Activated CD4-positive, alpha-beta T cell treated with anti-CD3 and anti-CD28 coated beads for 24 hours (primary cell): Measurements from ENCODE around the gene RNF144A.

Experiments
- DNase-seq, 2 donors: peaks; one replicate each; pipeline ENCODE4 v3.0.0-alpha.2; 2020; ENCODE audit warnings: low read depth in 2 of 2

RNF144A gene

DNA sequence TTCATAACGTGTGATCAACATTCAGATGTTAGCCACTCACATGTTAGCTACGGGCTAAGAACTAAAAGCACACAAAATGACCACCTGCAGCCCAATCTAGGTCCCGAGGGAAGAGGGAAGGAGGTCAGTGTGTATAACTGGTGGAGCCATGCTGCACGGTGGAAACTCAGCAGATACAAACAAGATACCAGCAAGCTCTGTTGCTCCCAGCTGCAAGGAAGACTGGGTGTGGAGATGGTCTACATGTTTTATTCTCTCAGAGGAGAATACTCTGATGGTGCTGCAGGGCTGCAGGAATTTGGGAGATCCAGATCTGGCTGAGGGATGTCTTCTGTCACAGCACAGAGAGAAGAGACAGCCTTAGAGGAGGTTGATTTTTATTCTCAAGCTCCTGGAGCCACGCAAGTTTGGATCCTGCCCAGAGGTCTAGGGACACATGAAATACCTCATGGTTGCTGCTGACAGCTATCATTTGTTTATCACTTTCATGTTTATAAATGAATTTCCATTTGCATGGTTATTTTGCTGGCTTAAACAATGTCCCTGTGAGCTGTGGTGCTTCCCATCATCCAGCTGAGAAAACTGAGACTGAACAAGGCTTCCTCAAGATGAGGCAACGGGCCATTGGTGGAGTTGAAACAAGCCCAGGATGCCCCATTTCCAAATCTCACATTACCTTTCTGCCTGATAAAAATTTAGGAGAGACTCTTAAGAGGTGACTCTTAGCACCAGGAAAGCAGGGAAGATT, 30.9 kb downstream of the RNF144A start:
- no peak for DNase-seq

DNA sequence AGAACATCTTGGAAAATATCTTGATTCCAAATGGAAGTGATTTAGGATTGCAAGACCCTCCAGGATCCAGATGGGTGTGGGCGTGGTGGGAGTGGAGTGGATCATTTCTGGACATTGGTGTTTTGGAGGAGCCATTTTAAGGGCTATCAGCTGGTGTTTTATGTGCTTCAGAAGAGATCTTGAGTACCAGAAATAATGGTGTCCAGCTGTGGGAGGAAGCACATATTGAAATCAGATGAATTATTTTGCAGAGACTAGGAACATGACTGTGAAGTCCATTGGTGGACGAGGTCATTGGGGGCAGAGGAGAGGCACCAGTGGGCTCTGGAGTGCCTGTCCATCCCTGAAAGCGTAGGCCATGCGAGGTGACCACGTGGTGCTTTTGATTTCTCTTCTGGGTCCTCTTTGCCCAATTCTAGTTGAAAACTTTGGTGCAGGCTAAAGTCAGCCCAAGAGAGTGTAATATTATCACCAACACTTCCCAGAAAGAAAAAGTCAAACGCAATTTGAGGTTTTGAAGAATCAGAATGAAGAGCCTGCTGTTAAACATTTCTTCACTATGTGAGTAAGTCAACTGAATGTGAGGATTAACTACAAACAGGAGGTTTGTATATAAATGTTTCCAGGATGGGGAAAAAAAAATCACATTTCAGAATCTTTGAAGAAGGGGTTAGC, 31.6 kb downstream of the RNF144A start:
- DNase-seq, result no peak

DNA sequence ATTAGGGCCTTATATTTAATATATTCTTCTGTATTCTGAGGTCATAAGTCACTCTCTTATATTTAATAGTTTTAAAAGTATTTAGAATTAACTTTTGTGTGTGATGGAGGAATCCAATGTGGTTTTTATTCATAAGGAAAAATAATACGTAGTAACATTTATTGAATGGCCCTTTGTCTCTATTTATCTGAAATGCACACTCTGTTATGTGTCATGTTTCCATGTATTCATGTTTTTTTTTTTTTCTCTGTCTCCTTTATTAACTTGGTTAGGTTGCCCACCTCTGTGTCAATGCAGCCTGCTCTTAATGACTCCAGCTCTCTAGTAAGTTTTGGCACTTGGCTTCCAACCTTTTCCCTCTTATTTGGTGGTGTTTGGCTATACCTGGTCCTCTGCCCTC, 33.8 kb downstream of the RNF144A start:
- no peak for DNase-seq

DNA sequence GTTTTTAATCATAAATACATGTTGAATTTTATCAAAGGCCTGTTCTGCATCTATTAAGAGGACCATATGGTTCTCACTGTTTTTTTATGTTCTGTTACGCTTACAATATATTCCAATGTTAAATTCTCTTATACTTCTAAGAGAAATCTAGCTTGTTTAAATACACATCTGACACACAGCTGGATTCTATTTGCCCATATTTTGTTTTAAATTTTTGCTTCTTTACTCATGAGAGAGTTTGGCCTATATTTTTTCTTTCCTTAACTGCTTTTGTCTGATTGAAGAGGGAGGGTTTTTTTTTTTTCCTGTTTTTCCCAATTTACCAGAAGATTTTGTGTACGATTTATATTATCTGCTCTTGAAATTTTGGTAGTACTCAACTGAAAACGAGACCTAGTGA, 34.9 kb downstream of the RNF144A start:
- DNase-seq, result no peak

DNA sequence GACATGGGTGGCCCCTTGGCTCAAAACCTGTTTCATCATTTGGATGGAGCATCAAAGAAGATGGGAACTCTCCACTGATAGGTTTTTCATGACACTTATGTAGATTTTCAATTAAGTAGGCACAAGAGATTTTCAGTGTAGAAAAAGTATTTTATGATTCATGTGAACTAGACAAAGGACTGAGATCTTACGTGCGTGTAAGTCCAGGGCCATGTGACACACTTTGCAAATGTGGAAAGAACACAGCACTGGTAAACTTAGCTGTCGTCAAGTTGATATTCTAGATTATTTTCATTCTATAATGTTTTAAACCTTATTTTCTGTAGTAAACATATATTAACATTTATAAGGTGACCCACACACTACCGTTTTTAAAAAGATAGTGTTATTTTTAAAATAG, 37.4 kb downstream of the RNF144A start:
- no peak for DNase-seq

DNA sequence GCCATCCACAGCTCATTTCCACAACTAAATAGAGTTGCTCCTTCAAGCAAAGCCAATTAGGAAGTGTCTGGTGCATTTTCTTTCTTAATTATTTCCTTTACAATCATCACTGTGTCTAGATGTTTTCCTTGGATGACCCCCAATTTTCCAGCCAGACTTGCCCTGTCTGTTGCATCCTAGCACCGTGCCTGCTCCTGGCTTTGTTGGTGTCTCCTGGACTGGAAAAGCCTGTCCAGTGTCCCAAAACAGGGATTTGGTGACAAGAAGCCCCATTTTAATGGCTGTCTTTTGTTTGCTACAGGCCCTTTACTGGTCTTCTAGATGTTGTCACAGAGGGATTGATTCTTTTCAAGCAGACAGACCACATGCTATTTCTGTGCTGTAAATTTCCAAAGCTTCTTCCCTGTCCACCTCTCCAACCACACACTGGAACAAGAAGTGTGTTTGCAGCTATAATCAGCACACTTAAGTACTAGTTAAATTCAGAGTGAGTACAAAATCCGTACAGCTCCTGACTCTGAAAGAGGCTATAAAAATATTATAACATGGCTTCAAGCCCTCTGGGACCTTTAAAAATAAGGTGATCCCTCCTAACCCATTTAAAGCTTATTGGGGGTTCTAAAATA, 38.4 kb downstream of the RNF144A start:
- DNase-seq, result no peak

DNA sequence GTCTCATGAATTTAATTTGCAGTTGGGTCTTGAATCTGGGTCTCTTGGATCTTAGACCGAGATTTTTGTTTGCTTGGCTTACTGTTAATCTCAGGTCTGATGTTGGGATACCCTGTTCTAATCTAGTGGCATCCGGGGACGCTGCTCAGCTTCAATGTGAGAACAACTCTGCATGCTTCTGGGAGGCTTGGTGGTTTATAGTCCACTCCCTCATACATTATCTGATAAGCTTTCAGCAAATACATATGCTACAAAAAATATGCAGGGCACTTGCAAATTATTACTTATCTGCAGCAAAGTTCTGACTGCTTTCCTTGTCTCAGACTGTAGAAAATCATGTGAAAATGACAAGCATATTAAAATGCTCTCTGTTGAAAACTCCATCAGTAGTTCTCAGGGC, 39.4 kb downstream of the RNF144A start:
- no peak for DNase-seq

DNA sequence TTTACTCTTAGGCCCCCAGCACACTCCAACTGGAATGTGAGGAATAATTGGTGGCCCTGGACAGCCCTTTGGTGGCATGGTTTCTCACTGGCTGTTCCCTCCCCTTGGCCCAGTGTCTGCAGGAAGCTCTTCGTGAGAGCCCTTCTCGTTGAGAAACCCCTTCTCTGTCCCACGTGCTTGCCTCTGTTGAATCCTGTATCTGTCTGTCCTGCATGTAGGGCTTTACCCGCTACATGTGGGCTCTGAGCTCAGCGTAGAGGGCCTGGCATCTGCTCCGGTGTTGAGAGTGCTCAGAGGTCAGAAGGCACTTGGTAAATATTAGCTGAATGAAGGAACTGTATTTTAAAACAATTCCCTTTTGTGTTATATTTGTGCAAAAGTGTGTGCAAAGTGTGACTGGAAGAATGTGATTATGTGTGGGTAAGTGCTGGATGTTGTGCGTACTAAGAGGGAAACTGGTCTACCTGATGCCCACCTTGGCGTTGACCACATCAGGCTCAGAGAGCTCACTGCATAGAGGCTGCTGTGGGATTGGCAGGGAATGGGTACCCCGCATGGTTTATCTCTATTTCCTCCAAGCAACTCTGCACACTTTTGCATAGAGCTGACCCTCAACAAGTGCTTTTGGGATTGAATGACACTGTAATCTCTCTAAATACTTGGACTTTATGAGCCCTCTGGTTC, 40.0 kb downstream of the RNF144A start:
- DNase-seq, result no peak

DNA sequence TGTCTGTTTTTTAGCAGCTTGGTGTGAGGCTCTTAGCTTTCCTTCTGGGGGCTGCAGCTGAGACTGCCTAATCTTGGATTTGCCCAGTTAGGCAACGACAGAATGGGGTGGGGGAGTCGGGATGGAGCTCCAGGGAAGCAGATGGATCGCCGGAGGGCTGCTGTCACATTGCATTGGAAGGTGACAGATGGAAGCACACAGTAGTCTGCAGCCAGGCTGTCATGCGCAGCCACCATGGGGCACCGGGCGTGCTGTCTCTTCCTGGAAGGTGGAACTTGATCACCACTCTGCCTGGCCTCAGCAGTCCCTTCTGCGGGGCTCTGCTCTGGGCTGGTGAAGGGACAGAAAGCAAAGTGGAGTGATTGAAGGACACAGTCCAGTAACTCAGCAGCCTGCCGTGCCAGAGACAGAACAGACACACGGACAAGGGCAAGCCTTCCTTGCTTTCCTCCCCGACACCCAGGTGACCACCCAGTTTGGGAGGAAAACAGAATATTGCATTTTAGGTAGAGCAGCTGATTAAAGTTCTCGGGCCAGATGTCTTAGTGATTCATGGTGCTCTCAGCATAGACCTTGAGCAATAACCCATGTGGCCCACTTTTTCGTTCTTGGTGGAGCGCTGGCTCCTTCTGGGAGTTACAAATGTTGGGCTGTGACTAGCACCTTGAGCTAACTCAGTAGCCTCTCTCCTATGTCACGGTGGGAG, 40.9 kb downstream of the RNF144A start:
- no peak for DNase-seq

DNA sequence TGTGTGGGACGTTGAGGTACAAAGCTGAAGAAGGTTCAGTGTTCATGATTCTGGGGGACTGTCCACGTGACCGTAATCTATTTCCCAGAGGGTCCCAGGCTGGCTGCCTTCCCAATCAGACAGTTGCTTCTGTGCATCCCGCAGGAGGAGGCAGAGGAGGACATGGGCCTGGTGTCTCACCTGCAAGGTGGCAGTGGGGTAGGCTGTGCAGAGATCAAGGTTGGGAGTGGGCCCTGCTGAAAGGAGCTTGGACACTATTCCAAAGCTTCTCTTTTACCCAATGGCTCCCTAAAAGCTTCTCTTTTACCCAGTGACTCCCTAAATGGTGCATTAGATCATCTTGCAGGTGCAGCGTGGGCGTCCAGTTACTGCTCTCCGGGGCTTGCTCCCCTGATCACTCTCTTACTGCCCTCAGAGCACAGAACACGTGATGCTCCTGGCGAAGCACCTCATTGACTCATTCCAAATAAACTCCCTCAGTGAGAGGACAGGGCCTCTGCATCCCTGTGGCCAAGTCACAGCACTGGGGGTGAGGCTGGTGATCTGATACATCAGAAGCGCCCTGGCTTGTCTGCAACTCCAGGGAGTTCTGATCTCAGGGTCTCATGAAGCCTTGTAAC, 41.5 kb downstream of the RNF144A start:
- no peak for DNase-seq

DNA sequence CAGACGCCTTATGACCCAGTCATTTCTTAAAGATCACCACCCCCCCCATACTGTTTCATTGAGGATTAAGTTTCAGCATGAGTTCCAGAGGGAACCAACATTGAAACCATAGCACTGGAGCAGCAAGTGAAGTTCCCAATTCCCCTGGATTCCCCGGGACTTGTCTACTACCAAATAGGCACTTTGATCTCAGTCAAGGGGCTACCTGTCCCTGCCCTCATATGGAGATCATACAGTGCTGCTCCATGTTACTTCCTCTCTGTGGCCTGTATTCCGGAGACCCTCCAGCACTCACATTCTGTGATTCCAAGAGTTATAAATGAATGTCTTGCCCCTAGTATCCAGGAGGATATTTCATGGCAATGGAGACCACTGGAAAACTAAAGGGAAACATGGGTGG, 42.5 kb downstream of the RNF144A start:
- no peak for DNase-seq

DNA sequence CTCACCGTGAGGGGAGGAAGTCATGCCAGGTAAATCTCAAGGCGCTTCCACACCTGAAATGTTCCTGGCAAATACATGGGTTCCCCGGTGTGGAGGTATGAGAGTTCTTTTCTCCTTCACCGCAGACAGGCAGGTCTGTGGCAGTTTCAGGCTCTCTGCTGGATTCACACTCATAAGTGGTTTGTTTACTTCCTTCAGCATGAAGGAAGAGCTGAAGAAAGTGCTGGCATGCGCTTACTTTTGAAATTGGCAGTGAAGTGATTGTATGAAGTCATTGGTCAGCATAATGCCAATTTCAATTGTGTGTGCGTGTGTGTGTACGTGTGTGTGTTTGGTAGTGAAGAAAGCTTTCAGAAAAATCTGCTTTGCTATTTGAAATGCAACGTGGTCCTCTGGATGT, 43.4 kb downstream of the RNF144A start:
- no peak for DNase-seq

DNA sequence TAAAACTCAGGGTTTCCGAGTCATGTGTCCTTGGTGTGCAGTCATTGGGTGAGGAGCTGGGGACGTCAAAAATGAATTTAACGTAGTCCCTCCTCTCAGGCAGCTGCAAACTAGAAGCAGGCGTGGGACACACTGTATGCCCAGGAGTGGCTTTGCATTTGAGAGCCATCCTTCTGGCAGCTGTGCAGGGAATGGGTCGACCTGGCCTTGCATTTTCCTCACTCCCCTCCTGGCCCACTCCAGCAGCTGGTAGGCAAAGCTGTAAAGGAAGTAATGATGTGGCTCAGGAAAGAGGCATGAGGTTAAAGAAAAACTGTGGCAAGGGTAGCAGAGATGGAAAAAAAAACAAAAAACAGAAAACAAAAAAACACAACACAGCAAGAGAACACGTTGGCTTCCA, 46.5 kb downstream of the RNF144A start:
- no peak for DNase-seq

DNA sequence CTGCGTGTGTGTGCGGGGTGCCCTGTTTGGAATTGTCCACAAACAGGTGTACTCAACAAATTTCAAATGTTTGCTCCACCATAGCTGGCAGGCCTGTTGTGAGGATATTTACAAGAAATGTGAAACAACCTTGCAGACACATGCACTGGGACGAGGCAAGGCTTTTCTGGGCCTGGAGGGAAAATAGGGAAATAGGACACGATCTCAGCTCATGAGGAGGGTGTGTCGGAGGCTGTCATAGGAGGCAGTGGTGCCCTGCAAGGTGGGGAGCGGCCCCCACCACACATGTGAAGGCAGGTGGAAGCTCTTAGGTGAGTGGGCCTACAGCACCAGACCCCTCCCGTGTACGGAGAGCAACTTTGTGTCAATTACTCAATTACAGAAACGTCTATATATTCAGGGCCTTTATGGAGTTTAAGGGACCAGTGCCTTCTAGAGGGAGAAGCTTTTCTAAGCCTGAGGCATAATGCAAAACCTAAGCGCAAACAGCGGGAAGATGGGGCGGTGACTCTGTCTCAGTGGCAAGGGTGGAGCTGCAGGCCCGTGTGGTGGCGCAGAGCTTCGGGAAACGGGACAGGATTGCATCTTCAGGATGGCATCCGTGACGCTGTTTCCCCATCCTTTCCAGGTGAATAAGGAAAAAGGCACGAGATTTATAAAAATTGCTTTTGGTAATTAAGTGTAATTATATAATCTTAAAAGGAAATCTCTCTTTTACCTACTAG, 48.0 kb downstream of the RNF144A start:
- no peak for DNase-seq

DNA sequence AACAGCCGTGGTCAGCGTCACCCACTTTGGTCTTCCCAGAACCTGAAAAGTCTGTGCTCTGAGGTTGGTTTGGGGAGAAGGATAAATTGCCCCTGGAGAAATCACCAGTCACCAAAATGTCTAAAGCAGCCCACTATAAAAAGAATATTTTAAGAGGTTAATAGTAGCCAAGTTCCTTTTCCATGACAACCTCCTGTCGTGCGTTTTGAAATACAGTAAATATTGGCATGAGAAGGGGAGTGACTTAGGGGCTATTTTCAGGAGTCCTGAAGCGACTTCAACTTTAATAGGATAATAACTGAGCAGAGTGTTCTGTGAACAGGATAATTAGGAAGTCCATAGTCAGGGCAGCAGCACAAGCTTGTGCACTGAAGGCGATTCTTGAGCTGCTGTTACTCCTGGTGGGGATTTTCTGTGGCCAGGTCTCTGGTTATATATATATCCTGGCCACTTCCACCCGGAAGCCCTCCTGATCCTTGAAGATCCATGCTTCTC, 49.3 kb downstream of the RNF144A start:
- no peak for DNase-seq

DNA sequence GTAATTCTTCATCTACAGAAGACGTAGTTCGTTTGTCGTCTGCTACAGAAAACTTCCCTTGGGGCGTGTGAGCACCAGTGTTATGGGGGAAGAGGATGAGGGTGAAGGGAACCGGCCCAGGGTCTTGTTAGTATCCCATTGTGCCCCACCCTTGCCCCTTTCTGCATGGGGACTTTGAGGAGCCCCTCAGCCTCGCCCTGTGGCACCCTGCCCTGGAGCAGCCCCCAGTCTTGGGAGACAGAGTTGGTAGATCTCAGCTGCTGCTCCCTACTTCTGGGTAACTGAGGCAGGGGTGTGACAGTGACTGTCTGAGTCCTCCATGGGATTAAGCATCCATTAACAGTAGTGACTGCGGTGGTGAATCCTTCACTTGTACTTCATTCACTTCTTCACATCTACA, 50.1 kb downstream of the RNF144A start:
- DNase-seq, result no peak

DNA sequence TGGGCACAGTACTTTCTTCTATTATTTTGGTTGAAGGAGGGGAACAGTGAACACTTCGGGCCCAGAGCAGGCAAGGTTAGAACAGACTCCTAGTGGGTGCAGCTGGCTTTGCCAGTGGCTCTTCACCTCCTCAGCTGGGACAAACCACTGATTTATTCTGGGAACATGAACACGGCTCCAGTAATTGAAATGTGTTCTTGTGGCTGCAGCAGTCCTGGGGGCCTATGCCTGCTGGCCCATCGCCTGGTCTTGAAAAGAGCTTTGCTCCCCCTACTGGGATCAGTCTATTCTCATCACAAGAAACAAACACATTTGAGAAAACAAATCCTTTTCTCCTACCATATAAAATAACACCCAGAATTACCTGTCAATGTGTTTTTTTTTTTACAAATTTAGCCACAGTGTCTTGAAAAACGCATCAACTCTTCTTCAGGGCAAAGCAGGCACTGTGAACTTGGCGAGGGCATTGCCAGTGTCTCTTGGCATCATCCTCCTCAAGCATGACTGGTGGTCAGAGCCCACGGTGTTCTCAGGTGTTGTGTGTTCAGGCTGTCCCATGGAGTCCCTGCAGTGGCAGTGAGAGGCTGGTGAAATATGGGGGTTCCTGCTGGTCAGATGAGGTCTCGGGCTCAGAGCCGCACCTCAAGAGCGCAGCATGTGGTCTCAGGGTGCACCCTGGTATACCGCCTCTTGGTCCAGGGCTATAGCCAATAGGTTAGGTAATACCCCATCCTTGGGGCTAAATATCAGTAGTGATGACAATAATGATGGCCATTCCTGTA, 51.3 kb downstream of the RNF144A start:
- no peak for DNase-seq

DNA sequence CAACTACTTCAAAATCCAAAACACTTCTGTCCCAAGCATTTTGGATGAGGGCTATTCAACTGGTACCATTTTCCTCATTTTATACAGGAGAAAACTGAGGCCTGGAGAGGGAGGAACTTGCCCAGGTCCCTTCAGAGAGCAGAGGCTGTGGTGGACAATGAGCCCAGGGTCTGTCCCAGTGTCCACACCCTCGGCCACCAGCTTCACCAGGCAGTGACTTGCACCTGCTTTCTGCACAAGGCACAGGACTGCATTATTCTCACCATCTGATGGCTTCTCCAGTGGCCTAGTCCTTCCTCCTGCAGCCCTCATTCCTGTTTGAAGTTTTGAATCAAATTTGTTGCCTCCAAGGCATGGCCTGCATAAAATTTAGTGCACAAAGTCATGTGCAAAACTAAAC, 53.3 kb downstream of the RNF144A start:
- no peak for DNase-seq

DNA sequence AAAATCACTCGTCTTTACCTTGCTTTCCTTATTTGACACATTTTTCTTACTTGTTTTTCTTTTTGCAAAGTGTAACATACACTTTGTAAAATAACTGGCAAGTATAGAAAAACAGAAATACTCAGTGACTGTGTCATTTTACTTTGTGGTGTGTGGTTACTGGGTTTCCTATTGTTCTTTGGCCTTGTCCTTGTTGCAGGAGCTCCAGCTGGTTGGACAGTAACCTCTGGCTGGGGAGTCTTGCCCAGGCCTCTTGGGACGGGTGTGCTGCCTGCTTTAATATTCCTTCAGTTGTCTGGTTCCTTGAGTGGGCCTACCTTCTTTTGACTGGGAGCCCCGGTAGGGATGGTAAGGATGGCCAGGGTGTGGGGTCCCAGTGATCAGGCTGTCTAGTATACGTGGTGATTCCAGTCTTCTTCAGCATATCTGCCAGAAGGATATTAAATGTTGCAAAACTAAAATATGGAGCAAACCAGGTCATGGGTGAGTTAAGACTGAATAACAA, 53.8 kb downstream of the RNF144A start:
- no peak for DNase-seq

DNA sequence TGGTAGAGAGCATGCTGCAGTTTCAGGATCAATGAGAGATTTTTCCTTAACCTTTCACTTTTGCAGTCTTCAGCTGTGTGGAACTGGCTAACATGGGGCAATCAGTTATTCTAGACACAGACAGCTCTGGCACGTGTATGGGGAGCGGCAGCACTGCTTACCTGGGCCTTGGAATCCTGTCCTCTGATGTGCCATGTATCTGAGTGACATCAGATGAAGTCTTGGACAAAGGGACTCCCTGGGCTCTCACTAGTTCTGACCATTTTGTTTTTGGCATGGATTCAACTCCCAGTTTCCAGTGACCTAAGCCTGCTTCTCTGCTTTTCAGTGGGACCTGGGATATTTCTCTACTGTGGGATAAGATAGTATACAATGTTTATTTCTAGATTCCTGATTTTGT, 54.3 kb downstream of the RNF144A start:
- DNase-seq, result no peak
